ENCODE data around the gene GGACT.

GRCh38 chr13:100596516-100596915, 7.9 kb upstream of the GGACT start:
- TF ChIP-seq CTCF (IDR thresholded peaks at IDR 0.05) (no peak), EP300 (IDR thresholded peaks at IDR 0.05) (no peak), POLR2A (IDR thresholded peaks at IDR 0.05) (no peak)

All from gastroesophageal sphincter (tissue), 3 donors.